SK-N-SH treated with all-trans-retinoic acid at 6 μM for 48 hours (cell line): ENCODE measurements around the gene C10orf143.
"Not testable (repeated sequence)": the region's sequence is repeated elsewhere in the genome, so short reads cannot be mapped to it uniquely, and the experiment has no call there.

ENCODE experiments used
- ATAC-seq: fragments of 200-7000 bp; cut with Tn5 transposase; 3 replicates; pipeline ENCODE4 v1.9.1; 2020; ENCODE audit warnings: mild to moderate bottlenecking, moderate library complexity
- ARNTL ChIP-seq: fragments of 450-650 bp; formaldehyde crosslinking; IDR thresholded peaks from 2 replicates; pipeline ENCODE4 v1.5.0; 2020; ENCODE audit warnings: low read depth, mild to moderate bottlenecking, moderate library complexity, borderline replicate concordance
- BACH2 ChIP-seq: fragments of 250-450 bp; sonication (Bioruptor Pico); IDR thresholded peaks from 2 replicates; pipeline ENCODE4 v1.9.0; 2021; ENCODE audit warnings: mild to moderate bottlenecking, borderline replicate concordance
- CSRNP3 ChIP-seq: fragments of 250-450 bp; sonication (Bioruptor Pico); IDR thresholded peaks from 2 replicates; pipeline ENCODE4 v1.5.1; 2021; ENCODE audit warnings: mild to moderate bottlenecking, moderate library complexity
- ESRRG ChIP-seq: fragments of 250-450 bp; sonication (Bioruptor Pico); IDR thresholded peaks from 2 replicates; pipeline ENCODE4 v1.6.1; 2021; ENCODE audit warnings: mild to moderate bottlenecking
- GLIS3 ChIP-seq: fragments of 250-450 bp; sonication (Bioruptor Pico); IDR thresholded peaks from 2 replicates; pipeline ENCODE4 v1.5.0; 2020; ENCODE audit warnings: mild to moderate bottlenecking, moderate library complexity
- ISL1 ChIP-seq: fragments of 250-450 bp; sonication (Bioruptor Pico); IDR thresholded peaks from 2 replicates; pipeline ENCODE4 v2.1.2; 2022; ENCODE audit warnings: mild to moderate bottlenecking, moderate library complexity
- OSR1 ChIP-seq: fragments of 250-450 bp; sonication (Bioruptor Pico); IDR thresholded peaks from 2 replicates; pipeline ENCODE4 v1.8.0; 2022; ENCODE audit warnings: moderate library complexity, mild to moderate bottlenecking, inconsistent platforms
- PPARA ChIP-seq: fragments of 250-450 bp; sonication (Bioruptor Pico); IDR thresholded peaks from 2 replicates; pipeline ENCODE4 v1.5.0; 2020; ENCODE audit warnings: mild to moderate bottlenecking, borderline replicate concordance
- SNAI2 ChIP-seq: fragments of 250-450 bp; sonication (Bioruptor Pico); IDR thresholded peaks from 2 replicates; pipeline ENCODE4 v1.5.0; 2020; ENCODE audit warnings: mild to moderate bottlenecking, moderate library complexity
- TCF4 ChIP-seq: fragments of 250-450 bp; sonication (Bioruptor Pico); IDR thresholded peaks from 2 replicates; pipeline ENCODE4 v1.8.0; 2021; ENCODE audit warnings: mild to moderate bottlenecking, moderate library complexity, borderline replicate concordance
- TOX ChIP-seq: fragments of 250-450 bp; sonication (Bioruptor Pico); IDR thresholded peaks from 2 replicates; pipeline ENCODE4 v1.8.0; 2021; ENCODE audit warnings: mild to moderate bottlenecking, moderate library complexity, borderline replicate concordance
- ZC3H10 ChIP-seq: fragments of 250-450 bp; sonication (Bioruptor Pico); IDR thresholded peaks from 2 replicates; pipeline ENCODE4 v1.5.1; 2021; ENCODE audit warnings: mild to moderate bottlenecking, moderate library complexity
- ZFP3 ChIP-seq: fragments of 250-450 bp; sonication (Bioruptor Pico); IDR thresholded peaks from 2 replicates; pipeline ENCODE4 v1.5.0; 2020; ENCODE audit warnings: mild to moderate bottlenecking, moderate library complexity
- ZFP30 ChIP-seq: fragments of 450-650 bp; formaldehyde crosslinking; IDR thresholded peaks from 2 replicates; pipeline ENCODE4 v1.5.0; 2022; ENCODE audit warnings: mild to moderate bottlenecking, moderate library complexity
- ZNF565 ChIP-seq: fragments of 450-650 bp; formaldehyde crosslinking; conservative IDR thresholded peaks from 2 replicates; pipeline ENCODE4 v1.5.0; 2020; ENCODE audit warnings: low read depth, mild to moderate bottlenecking, moderate library complexity
- ZNF70 ChIP-seq: fragments of 450-650 bp; formaldehyde crosslinking; IDR thresholded peaks from 2 replicates; pipeline ENCODE4 v1.5.0; 2020; ENCODE audit warnings: mild to moderate bottlenecking, moderate library complexity
- TF ChIP-seq, protein P1 (sequence below): fragments of 250-450 bp; sonication (Bioruptor Pico); IDR thresholded peaks from 2 replicates; pipeline ENCODE4 v1.5.1; 2020; ENCODE audit warnings: low read depth, mild to moderate bottlenecking, moderate library complexity
- TF ChIP-seq, protein P2 (sequence below): fragments of 250-450 bp; sonication (Bioruptor Pico); IDR thresholded peaks from 2 replicates; pipeline ENCODE4 v1.8.0; 2020; ENCODE audit warnings: mild to moderate bottlenecking, moderate library complexity, borderline replicate concordance
- TF ChIP-seq, protein P3 (sequence below): fragments of 250-450 bp; sonication (Bioruptor Pico); IDR thresholded peaks from 2 replicates; pipeline ENCODE4 v1.8.0; 2021; ENCODE audit warnings: low read depth, mild to moderate bottlenecking, moderate library complexity, borderline replicate concordance
- TF ChIP-seq, protein P4 (sequence below): fragments of 250-450 bp; sonication (Bioruptor Pico); IDR thresholded peaks from 2 replicates; pipeline ENCODE4 v1.5.0; 2020; ENCODE audit warnings: mild to moderate bottlenecking, moderate library complexity

The C10orf143 gene

GRCh38 chr10:130024779-130025325 is 85.8 kb downstream of the C10orf143 start:
- TF ChIP-seq ZFP30 (CRISPR knock-in tag) (no peak), TCF4 (CRISPR knock-in tag) (no peak), GLIS3 (CRISPR knock-in tag) (no peak), TOX (CRISPR knock-in tag) (no peak), BACH2 (CRISPR knock-in tag) (no peak), OSR1 (CRISPR knock-in tag) (no peak), ESRRG (CRISPR knock-in tag) (no peak), ZNF565 (CRISPR knock-in tag) (no peak), ZNF70 (CRISPR knock-in tag) (no peak), PPARA (CRISPR knock-in tag) (no peak), ZFP3 (CRISPR knock-in tag) (no peak), SNAI2 (CRISPR knock-in tag) (no peak), ZC3H10 (CRISPR knock-in tag) (no peak), CSRNP3 (CRISPR knock-in tag) (no peak), ISL1 (no peak)
- TF ChIP-seq, protein P1, sequence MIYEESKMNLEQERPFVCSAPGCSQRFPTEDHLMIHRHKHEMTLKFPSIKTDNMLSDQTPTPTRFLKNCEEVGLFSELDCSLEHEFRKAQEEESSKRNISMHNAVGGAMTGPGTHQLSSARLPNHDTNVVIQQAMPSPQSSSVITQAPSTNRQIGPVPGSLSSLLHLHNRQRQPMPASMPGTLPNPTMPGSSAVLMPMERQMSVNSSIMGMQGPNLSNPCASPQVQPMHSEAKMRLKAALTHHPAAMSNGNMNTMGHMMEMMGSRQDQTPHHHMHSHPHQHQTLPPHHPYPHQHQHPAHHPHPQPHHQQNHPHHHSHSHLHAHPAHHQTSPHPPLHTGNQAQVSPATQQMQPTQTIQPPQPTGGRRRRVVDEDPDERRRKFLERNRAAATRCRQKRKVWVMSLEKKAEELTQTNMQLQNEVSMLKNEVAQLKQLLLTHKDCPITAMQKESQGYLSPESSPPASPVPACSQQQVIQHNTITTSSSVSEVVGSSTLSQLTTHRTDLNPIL = no peak
- TF ChIP-seq, protein P2, sequence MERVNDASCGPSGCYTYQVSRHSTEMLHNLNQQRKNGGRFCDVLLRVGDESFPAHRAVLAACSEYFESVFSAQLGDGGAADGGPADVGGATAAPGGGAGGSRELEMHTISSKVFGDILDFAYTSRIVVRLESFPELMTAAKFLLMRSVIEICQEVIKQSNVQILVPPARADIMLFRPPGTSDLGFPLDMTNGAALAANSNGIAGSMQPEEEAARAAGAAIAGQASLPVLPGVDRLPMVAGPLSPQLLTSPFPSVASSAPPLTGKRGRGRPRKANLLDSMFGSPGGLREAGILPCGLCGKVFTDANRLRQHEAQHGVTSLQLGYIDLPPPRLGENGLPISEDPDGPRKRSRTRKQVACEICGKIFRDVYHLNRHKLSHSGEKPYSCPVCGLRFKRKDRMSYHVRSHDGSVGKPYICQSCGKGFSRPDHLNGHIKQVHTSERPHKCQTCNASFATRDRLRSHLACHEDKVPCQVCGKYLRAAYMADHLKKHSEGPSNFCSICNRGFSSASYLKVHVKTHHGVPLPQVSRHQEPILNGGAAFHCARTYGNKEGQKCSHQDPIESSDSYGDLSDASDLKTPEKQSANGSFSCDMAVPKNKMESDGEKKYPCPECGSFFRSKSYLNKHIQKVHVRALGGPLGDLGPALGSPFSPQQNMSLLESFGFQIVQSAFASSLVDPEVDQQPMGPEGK (CRISPR knock-in tag) = no peak
- no peak for ATAC-seq

DNA sequence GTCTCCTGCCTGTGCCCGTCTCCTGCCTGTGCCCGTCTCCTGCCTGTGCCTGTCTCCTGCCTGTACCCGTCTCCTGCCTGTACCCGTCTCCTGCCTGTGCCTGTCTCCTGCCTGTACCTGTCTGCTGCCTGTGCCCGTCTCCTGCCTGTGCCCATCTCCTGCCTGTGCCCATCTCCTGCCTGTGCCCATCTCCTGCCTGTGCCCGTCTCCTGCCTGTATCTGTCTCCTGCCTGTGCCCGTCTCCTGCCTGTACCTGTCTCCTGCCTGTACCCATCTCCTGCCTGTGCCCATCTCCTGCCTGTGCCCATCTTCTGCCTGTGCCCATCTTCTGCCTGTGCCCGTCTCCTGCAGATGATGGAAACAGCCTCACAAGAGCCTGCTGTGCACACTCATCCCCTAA is 86.3 kb downstream of the C10orf143 start:
- ATAC-seq = not testable (repeated sequence)

GRCh38 chr10:130023454-130024230 is 87.0 kb downstream of the C10orf143 start:
- ATAC-seq = no peak
- TF ChIP-seq, protein P2 (CRISPR knock-in tag) = no peak
- TF ChIP-seq ARNTL (CRISPR knock-in tag) (no peak), ZNF70 (CRISPR knock-in tag) (no peak), ZFP30 (CRISPR knock-in tag) (no peak), ESRRG (CRISPR knock-in tag) (no peak), GLIS3 (CRISPR knock-in tag) (no peak)
- TF ChIP-seq, protein P1 = no peak
- TF ChIP-seq, protein P3, sequence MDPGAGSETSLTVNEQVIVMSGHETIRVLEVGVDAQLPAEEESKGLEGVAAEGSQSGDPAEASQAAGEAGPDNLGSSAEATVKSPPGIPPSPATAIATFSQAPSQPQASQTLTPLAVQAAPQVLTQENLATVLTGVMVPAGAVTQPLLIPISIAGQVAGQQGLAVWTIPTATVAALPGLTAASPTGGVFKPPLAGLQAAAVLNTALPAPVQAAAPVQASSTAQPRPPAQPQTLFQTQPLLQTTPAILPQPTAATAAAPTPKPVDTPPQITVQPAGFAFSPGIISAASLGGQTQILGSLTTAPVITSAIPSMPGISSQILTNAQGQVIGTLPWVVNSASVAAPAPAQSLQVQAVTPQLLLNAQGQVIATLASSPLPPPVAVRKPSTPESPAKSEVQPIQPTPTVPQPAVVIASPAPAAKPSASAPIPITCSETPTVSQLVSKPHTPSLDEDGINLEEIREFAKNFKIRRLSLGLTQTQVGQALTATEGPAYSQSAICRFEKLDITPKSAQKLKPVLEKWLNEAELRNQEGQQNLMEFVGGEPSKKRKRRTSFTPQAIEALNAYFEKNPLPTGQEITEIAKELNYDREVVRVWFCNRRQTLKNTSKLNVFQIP (CRISPR knock-in tag) = no peak
- TF ChIP-seq, protein P4, sequence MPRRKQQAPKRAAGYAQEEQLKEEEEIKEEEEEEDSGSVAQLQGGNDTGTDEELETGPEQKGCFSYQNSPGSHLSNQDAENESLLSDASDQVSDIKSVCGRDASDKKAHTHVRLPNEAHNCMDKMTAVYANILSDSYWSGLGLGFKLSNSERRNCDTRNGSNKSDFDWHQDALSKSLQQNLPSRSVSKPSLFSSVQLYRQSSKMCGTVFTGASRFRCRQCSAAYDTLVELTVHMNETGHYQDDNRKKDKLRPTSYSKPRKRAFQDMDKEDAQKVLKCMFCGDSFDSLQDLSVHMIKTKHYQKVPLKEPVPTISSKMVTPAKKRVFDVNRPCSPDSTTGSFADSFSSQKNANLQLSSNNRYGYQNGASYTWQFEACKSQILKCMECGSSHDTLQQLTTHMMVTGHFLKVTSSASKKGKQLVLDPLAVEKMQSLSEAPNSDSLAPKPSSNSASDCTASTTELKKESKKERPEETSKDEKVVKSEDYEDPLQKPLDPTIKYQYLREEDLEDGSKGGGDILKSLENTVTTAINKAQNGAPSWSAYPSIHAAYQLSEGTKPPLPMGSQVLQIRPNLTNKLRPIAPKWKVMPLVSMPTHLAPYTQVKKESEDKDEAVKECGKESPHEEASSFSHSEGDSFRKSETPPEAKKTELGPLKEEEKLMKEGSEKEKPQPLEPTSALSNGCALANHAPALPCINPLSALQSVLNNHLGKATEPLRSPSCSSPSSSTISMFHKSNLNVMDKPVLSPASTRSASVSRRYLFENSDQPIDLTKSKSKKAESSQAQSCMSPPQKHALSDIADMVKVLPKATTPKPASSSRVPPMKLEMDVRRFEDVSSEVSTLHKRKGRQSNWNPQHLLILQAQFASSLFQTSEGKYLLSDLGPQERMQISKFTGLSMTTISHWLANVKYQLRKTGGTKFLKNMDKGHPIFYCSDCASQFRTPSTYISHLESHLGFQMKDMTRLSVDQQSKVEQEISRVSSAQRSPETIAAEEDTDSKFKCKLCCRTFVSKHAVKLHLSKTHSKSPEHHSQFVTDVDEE (CRISPR knock-in tag) = no peak
